OCI-LY3 (cell line): ENCODE data around the gene IFNA21.
A peak's percentile ranks its signal among the peaks of the same experiment; 100 is the strongest.

Source experiments
- H2AFZ ChIP-seq: fragments of 200-600, 300-600 bp; shearing (Covaris generic); 2 replicates; pipeline ENCODE4 v1.6.0; 2014; ENCODE audit warnings: antibody characterized with exemption, low read depth, low read length
- H3K27ac ChIP-seq: fragments of 200-600, 300-600 bp; sonication (generic); 2 replicates; pipeline ENCODE4 v1.5.1; 2014; ENCODE audit warnings: mild to moderate bottlenecking, low read length, moderate library complexity, mixed read lengths
- H3K27me3 ChIP-seq: fragments of 200-600, 300-600 bp; sonication (generic); 2 replicates; pipeline ENCODE4 v1.6.1; 2014; ENCODE audit warnings: low read depth, low read length, mixed read lengths
- H3K36me3 ChIP-seq: fragments of 200-600, 300-600 bp; sonication (generic); replicated peaks from 2 replicates; pipeline ENCODE3; 2014; ENCODE audit warnings: low read depth, low read length, mixed read lengths
- H3K4me1 ChIP-seq: fragments of 300-600, 200-600 bp; sonication (generic); 2 replicates; pipeline ENCODE4 v1.6.1; 2014; ENCODE audit warnings: low read length, mixed read lengths
- H3K4me2 ChIP-seq: fragments of 200-600, 300-600 bp; sonication (generic); 2 replicates; pipeline ENCODE4 v1.6.1; 2014; ENCODE audit warnings: low read length, mixed read lengths
- H3K4me3 ChIP-seq: fragments of 300-600, 200-600 bp; sonication (generic); 2 replicates; pipeline ENCODE4 v1.5.1; 2014; ENCODE audit warnings: antibody characterized with exemption, mild to moderate bottlenecking, low read length, moderate library complexity
- H3K79me2 ChIP-seq: fragments of 300-600, 200-600 bp; shearing (Covaris generic); 2 replicates; pipeline ENCODE4 v1.6.1; 2014; ENCODE audit warnings: mild to moderate bottlenecking, low read length, mixed read lengths
- H3K9ac ChIP-seq: fragments of 300-600, 200-600 bp; shearing (Covaris generic); 2 replicates; pipeline ENCODE4 v1.6.0; 2014; ENCODE audit warnings: mild to moderate bottlenecking, low read length, moderate library complexity
- H3K9me3 ChIP-seq: fragments of 200-600, 300-600 bp; shearing (Covaris generic); 2 replicates; pipeline ENCODE4 v1.6.1; 2014; ENCODE audit warnings: low read length, mixed read lengths; ENCODE audit not compliant: insufficient read depth
- H4K20me1 ChIP-seq: fragments of 200-600, 300-600 bp; sonication (generic); 2 replicates; pipeline ENCODE4 v1.6.1; 2016; ENCODE audit warnings: low read length, mixed read lengths; ENCODE audit not compliant: insufficient read depth
- CTCF ChIP-seq: fragments of 200-600, 300-600 bp; sonication (generic); IDR thresholded peaks from 2 replicates; pipeline ENCODE4 v1.5.1; 2014; ENCODE audit warnings: antibody characterized with exemption, low read length, low read depth
- EZH2phosphoT487 ChIP-seq: fragments of 200-600 bp; shearing (Covaris generic); IDR thresholded peaks from 2 replicates; pipeline ENCODE4 v1.6.1; 2018; ENCODE audit warnings: antibody characterized with exemption, mixed run types, low read depth

Gene IFNA21

GRCh38 chr9:21153336-21154017, 13.0 kb downstream of the IFNA21 start:
- Histone ChIP-seq H3K9ac (no peak overlapping the region), H3K4me1 (peaks cover 4% of the 10 kb centered on the region; the same call in 1 of the 2 replicates), H3K4me2 (no peak overlapping the region), H3K9me3 (no peaks in the 10 kb centered on the region), H3K27me3 (peaks cover 53% of the 10 kb centered on the region), H3K79me2 (no peaks in the 10 kb centered on the region), H3K27ac (no peak overlapping the region), H3K36me3 (no peaks in the 10 kb centered on the region), H4K20me1 (no peaks in the 10 kb centered on the region), H2AFZ (no peak overlapping the region), H3K4me3 (no peak overlapping the region)
- TF ChIP-seq EZH2phosphoT487 (no peak), CTCF (no peak)

GRCh38 chr9:21144603-21145002, 21.9 kb downstream of the IFNA21 start:
- H3K4me2 ChIP-seq: peak overlapping the region; percentile 26; the same call in 1 of the 2 replicates
- TF ChIP-seq EZH2phosphoT487 (no peak), CTCF (no peak)
- H2AFZ ChIP-seq: no peak overlapping the region

GRCh38 chr9:21141427-21141882, 25.0 kb downstream of the IFNA21 start, which contains the start of gene IFNW1:
TSS of gene IFNW1 (minus strand) at chr9:21141832. CDS start at chr9:21141570, 262 bp downstream.
- Histone ChIP-seq H3K79me2 (no peaks in the 10 kb centered on the region), H3K9me3 (no peaks in the 10 kb centered on the region), H3K9ac (no peak within 1 kb of the TSS), H4K20me1 (no peaks in the 10 kb centered on the region), H3K4me3 (no peak within 1 kb of the TSS), H3K27me3 (peaks cover 22% of the 10 kb centered on the region; the same call in 1 of the 2 replicates), H2AFZ (no peak within 1 kb of the TSS), H3K4me1 (peaks cover 8% of the 10 kb centered on the region), H3K36me3 (no peaks in the 10 kb centered on the region), H3K27ac (no peak within 1 kb of the TSS), H3K4me2 (no peak within 1 kb of the TSS)
- no peak for TF ChIP-seq EZH2phosphoT487
- no peak for TF ChIP-seq CTCF

More at GRCh38 chr9:21144603-21145002, 21.9 kb downstream of the IFNA21 start:
- H3K4me1 ChIP-seq: peaks cover 8% of the 10 kb centered on the region
- peaks cover 22% of the 10 kb centered on the region; the same call in 1 of the 2 replicates for H3K27me3 ChIP-seq
- no peaks in the 10 kb centered on the region for H4K20me1 ChIP-seq
- no peak overlapping the region for H3K27ac ChIP-seq
- no peak overlapping the region for H3K9ac ChIP-seq
- no peaks in the 10 kb centered on the region for H3K36me3 ChIP-seq
- H3K4me3 ChIP-seq: no peak overlapping the region
- no peaks in the 10 kb centered on the region for H3K79me2 ChIP-seq
- H3K9me3 ChIP-seq: no peaks in the 10 kb centered on the region

- Histone ChIP-seq H4K20me1 (no peaks in the 10 kb centered on the region), H3K27me3 (peaks cover 38% of the 10 kb centered on the region), H3K4me1 (no peaks in the 10 kb centered on the region), H3K36me3 (no peaks in the 10 kb centered on the region), H3K79me2 (no peaks in the 10 kb centered on the region), H3K27ac (no peak overlapping the region), H3K9ac (no peak overlapping the region), H3K4me2 (no peak overlapping the region), H2AFZ (no peak overlapping the region), H3K9me3 (no peaks in the 10 kb centered on the region), H3K4me3 (no peak overlapping the region)
- TF ChIP-seq CTCF: no peak
Observed at GRCh38 chr9:21137020-21137419, 29.4 kb downstream of the IFNA21 start.
